Measurements from ENCODE around the gene CDKL1.

DNA sequence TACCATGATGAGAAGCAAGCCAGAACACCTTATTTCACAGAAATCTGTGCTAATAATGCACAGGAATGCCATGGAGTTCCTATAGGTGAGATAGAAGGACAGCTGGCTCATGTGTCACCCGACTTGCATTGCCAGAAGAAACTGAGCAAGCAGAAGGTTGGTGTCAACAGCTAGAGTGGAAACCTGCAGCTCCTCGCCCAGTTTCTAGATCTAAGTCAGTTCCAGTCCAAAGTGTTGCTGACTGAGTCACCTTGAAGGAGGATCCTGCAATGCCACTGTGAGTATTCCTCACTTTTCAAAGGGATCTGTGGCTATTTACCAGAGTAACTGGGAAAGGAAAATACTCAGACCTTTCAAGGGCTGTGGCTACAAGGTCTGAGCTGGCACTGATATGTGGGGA lies 17.1 kb downstream of the CDKL1 start:
- TF ChIP-seq, protein P1, sequence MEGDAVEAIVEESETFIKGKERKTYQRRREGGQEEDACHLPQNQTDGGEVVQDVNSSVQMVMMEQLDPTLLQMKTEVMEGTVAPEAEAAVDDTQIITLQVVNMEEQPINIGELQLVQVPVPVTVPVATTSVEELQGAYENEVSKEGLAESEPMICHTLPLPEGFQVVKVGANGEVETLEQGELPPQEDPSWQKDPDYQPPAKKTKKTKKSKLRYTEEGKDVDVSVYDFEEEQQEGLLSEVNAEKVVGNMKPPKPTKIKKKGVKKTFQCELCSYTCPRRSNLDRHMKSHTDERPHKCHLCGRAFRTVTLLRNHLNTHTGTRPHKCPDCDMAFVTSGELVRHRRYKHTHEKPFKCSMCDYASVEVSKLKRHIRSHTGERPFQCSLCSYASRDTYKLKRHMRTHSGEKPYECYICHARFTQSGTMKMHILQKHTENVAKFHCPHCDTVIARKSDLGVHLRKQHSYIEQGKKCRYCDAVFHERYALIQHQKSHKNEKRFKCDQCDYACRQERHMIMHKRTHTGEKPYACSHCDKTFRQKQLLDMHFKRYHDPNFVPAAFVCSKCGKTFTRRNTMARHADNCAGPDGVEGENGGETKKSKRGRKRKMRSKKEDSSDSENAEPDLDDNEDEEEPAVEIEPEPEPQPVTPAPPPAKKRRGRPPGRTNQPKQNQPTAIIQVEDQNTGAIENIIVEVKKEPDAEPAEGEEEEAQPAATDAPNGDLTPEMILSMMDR (IDR thresholded peaks at IDR 0.05; ENCODE audit: low read depth, low read length, poor library complexity, severe bottlenecking): no peak
- TF ChIP-seq EZH2phosphoT487 (IDR thresholded peaks at IDR 0.05; ENCODE audit: borderline replicate concordance, low read length): no peak
